VCaP (cell line): ENCODE measurements around the gene NR1H3.

Source experiments
- H3K27ac ChIP-seq: fragments of 450-650 bp; 2 replicates; pipeline ENCODE4 v1.5.1; 2017
- CTCF ChIP-seq: fragments of 450-650 bp; conservative IDR thresholded peaks from 2 replicates; pipeline ENCODE4 v1.5.1; 2017; ENCODE audit warnings: mild to moderate bottlenecking, moderate library complexity

NR1H3 gene

GRCh38 chr11:47244448-47245350 is 13.1 kb upstream of the NR1H3 start:
- TF ChIP-seq CTCF = no peak
- no peak overlapping the region; the same call in 1 of the 2 replicates for H3K27ac ChIP-seq

DNA sequence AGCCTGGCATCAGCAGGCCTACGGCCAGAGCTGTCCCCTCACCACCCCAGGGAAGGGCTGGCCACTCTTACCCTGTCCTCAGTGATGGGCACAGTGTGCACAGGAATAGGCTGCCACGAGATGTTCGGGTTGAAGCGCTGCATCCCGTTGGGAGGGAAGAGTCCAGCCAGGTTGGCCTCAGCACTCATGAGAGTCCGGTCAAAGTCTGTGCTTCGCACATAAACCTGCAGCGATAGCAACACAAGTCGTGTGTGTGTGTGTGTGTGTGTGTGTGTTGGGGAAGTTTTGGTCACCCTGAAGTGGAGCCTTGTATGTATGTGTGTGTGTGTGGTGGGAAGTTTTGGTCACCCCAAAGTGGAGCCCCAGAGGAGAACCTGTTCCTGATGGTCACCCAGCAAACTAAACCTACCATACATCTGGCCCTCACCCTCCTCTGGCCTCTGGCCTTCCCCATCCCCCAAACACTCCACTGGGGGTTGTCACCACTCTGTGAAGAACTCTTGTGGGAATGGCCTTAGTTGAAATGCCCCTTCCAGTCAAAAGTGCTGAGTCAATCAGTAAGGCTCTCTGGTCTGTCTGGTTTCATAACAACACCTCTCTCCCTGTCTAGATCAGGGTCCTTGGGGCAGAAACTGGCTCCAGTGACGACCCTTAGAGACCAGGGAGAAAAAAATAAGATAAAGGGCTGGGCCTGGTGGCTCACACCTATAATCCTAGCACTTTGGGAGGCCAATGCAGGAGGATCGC is 12.0 kb upstream of the NR1H3 start:
- no peak overlapping the region for H3K27ac ChIP-seq
- no peak for TF ChIP-seq CTCF

GRCh38 chr11:47247502-47247901 is 10.3 kb upstream of the NR1H3 start:
- no peak for TF ChIP-seq CTCF
- no peak overlapping the region; the same call in 1 of the 2 replicates for H3K27ac ChIP-seq

DNA sequence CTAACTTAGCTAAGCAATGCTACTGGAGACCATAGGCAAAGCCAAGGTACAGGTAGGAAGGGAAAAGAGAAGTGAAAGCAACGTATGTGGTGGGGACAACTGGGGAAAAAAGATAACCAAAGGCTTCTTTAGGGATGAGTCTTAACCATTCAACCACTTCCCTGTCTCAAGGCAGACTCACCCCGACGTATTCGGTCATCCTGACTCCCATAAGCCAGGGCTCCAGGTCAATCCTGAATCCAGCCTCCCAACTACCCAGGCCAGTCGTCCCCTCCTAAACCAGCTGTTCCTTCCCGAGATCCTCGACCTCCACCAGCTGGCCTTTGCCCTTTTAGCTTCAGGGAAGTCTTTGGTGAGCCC is 9.5 kb upstream of the NR1H3 start:
- no peak for TF ChIP-seq CTCF
- H3K27ac ChIP-seq = peak overlapping the region; percentile 82

DNA sequence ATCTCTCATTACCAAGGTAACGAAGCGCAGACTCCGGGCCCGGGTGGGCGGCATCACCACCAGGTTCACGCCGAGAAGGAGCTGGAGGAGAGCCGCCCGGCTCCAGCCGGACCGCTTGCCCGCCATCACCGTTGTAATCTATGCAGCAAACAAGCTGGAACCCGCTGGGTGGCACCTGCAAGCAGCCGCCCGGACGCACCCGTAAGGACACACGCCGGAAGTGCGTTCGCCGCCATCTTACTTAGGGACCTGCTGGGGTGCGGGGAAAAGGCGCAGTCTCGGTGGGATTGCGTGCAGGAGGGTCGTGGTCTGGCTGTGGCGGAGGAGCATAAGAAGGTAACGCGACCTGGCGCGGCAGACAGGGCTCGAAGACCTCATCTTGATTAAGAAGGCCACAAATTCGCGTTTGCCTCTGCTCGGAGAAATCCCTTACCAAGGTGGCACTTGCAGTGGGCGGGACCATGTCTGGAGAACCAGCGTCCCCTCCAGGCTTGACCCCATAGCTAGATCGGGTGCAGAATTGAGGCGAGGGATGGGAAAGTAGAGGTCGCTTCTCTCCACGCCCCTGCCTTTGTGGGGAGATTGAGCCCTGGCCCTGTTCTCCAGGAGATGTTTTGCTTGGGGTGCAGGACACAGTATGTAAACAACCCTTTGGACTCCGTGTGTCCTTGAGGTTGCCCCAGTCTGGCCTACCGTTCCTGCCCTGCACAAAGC is 9.0 kb upstream of the NR1H3 start, which contains the start of gene ACP2:
TSS of gene ACP2 (minus strand) at position 151 of the 714 bp plus-strand sequence. CDS start at position 126, 25 bp downstream.
- peak within 1 kb of the TSS; percentile 82 for H3K27ac ChIP-seq

DNA sequence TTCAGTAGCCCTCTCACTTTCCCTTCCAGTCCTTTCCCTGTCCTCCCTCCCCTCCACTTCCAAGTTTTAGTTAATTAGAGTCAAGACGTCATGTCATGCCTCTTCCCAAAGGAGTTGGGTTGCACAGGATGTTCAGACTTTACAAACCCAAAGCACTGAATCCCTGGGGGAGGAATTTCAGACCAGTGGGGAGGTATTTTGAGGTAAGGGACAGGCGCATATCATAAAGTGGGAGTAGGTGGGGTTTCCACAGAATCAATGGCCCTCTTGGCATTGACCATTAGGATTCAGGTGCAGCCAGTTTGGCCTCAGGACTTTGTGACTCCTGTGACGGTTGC is 8.4 kb upstream of the NR1H3 start:
- peak overlapping the region; percentile 82 for H3K27ac ChIP-seq
- no peak for TF ChIP-seq CTCF

More for the DNA sequence above, 9.0 kb upstream of the NR1H3 start, which contains the start of gene ACP2:
- TF ChIP-seq CTCF = 0 out of 2 replicates have a peak, but pooled peaks have one; percentile 20

DNA sequence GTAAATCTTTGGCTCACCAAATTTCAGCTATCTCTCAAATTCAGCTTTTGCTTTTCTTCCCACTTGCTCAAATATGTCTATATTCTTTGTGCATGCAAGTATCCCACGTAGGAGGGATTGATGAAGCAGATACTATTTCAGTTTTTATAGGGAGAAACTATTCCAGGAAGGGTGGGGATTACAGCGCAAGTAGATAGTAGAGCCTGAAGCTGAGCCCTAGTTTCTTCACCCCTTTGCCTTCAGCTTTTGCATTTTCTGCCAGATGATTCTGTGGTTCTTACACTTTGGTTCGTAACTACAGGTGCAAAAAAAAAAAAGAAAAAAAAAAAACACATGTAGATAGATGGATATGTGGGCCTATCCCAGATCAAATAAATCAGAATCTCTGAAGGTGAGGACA is 6.0 kb upstream of the NR1H3 start:
- H3K27ac ChIP-seq = no peak overlapping the region
- no peak for TF ChIP-seq CTCF
